ENCODE results near the gene PSG4.
"Not testable (repeated sequence)": the region's sequence is repeated elsewhere in the genome, so short reads cannot be mapped to it uniquely, and the experiment has no call there.

Gene PSG4

DNA sequence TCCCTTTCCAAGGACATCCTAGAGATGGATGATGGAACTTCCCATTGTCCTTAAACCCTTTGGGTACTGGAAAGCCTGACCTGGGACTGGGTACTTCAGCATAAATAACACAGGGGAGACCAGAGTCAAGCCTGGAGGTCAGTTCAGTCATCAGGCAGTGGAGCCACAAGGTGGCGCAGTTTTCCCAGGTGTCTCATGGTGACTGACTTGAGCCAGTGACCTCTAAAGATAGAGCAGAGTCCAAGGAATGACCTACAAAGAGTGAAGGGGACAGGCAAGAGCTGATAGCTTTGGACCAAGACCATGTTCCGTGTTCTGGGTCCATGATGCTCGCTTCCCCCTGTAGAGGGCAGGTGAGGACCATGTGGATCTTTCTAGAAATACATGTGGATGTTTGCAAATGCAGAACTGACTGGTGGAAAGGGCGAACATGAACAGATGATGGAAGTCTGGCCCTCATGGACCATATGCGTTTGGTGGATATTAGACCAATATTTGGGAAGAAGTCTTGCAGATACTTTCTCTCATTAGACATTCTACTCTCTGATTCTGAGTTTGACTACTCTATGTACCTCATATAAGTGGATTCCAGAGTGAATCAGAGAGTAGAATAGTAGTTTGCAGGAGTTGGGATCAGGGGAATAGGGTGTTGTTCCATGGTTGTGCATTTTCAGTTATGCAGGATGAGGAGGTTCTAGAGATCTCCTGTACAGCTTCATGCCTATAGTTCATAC, 6.6 kb downstream of the PSG4 start:
- not testable (repeated sequence) for DNase-seq (ENCODE audit: low read depth in 4 of 4, low spot score in 1 of 4)

DNA sequence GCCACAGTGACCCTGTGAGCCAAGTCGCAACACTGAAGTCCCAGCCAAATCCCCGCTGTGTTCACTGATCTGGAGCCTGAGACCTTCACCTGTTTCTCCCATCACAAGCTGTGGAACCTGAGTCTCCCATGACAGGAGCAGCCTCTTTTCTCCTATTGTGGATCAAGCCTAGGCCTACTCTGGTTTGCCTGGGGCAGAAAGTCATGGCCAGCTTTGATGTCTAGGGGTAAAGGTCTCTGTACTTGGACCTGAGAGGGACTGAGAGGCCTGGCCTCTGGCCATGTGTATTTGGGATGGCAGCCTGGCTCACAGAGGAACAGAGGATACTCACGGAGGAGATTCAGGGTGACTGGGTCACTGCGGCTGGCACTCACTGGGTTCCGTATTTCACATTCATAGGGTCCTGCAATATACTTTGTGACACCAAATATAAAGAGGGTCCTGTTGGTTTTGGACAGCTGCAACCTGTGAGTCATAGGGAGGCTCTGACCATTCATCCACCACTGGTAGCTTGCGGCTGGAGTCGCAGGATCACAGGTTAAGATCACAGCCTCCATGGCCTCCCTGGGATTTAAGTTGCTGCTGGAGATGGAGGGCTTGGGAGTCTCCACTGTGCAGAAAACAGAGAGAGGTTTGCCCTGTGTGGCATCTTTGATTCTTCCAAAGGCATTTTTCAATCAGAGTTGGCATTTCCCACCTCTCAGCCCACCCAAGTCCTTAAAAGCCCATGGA, 7.6 kb downstream of the PSG4 start:
- DNase-seq (ENCODE audit: low read depth in 4 of 4, low spot score in 1 of 4), result not testable (repeated sequence)

DNA sequence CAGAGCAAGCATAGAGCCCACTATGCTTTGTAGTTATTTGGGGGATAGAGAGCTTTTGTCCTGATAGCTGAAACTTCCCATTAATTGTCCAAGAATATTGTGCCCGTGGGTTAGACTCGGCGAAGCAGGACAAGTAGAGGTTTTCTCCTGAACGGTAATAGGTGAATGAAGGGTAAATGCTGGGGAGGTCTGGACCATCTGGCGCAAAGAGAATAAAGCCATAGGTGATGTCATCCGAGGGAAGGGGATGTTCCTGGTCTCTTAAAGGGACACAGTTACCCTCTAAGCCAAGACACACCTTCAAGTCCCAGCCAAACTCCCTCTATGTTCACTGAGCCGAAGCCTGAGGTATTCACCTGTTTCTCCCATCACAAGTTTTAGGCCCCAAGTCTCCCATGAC, 11.0 kb downstream of the PSG4 start:
- not testable (repeated sequence) for DNase-seq (ENCODE audit: low read depth in 4 of 4, low spot score in 1 of 4)

DNA sequence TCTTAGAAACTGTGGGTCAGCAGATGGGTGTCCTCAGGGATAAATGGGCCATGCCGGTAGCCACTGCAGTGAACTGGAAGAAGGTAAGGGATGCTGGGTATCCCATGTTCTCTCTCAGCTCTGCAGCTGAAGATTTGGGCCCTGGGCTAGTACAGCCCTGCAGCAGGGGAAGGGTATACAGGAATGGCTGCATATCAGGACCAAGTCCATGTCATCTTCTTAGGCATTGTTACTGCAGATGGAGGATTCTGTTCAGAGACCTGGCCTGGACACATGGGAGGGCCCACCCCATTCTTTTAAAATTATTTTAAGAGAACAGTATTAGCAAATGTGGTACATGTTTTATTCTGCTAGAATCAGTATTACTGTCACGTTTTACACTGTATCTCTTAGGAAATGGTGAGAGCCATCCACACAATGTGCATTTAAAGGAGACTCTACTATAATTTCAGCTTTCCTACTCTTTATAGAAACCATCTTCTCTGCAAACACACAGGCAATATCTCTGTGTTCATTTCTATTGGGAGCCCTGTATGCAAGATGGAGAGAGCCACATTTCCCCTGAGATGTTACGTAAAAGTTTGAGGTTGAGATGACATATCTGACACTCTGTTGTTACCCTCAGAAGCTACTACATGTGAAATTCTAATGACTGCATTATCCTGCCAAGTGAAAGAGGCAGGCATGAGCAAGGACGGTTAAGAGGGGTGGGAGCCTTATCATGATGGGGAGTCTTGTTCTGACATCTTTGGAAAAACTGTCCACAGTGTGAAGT, 12.9 kb downstream of the PSG4 start:
- DNase-seq (ENCODE audit: low read depth in 4 of 4, low spot score in 1 of 4), result not testable (repeated sequence)

DNA sequence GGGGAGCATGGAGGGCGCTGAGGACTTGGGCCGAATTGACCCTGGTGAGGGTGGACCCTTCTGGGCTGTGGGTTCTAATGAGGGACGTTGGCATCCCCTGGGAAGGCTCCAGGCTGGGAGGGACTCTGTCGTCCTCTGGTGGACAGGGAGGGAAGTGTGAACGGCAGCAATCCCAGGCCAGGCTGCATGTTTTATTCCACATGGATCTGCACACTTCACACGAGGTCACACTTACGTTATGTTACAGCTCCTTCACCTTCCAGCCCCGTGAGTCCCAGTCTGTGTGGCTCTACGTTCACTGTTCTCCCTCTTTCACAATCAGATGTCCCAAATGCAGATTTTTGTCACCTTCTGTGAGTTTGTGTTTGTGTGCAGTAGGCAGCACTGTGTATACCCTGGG, 17.3 kb downstream of the PSG4 start:
- DNase-seq (ENCODE audit: low read depth in 4 of 4, low spot score in 1 of 4), result not testable (repeated sequence)

DNA sequence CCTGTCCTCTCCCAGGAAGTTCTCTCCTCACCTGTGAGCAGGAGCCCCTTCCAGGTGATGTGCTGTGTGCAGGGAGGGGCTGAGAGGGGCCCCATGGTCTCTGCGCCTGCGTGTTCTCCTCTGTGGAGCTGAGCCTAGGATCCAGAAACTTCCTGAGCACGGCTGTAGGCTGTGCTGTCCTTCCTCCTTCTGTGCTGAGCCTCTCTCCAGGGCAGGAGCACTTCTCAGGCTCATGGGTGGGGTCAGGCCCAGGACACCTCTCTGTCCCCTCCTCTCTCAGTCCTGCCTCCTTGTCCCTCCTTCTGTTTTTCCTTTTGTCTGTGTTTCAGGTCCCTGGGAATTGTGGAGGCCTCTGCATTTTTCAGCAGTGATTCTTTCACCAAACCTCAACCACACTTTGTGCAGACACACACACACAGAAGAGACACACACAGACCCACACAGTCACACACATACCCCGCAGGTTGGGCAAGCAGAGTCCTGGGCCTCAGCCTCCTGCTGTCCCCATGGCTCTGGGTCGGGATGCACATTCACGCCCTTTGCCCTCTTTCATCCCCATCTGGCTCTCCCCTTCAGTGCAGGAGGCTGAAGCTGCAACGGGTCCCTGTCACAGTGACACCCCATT, 19.0 kb downstream of the PSG4 start, which contains the start of gene PSG5:
Gene PSG5, minus strand, starts transcription at position 226 of the 625 bp plus-strand sequence. Its CDS starts 131 bp downstream, at position 95.
- DNase-seq (ENCODE audit: low read depth in 4 of 4, low spot score in 1 of 4), result not testable (repeated sequence)

DNA sequence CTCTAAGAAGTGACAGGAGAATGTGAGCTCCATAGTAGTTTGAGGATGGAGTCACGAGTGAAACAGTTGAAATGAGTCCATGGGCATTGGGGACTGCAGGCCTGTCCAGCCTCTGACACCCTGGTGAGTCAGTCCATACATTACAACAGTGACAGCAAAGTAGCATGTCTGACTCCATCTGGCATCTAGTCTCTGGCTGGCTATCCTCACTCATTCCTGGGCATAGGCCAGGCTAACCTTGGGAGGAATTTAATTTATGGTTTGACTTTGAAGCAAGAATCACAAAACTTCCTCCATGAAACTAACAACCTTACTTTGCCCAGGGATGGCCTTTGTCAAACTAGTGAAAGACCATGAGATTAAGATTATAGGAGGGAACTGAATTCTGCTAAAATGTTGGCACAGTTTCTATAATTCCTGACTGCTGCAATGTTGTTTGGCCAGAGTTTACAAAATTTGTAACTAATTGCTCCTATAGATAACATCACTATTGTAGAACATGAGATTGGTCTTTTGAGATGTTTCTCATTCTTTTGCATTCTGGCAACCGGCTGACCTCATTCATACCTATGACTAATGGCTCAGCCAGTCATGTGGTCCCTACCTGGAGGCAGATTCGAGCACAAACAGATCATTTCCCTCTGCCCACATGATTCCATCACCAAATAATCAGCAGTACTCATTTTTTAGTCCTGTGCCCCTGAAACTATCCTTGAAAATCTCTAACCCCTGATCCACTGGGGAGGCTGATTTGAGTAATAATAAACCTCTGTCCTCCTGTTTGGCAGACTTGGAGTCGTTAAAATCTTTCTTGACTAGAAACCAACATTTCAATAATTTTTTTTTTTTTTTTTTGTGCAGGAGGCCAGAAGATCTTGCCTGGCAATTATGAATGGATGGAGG, 23.3 kb downstream of the PSG4 start:
- DNase-seq (ENCODE audit: low read depth in 4 of 4, low spot score in 1 of 4), result not testable (repeated sequence)

DNA sequence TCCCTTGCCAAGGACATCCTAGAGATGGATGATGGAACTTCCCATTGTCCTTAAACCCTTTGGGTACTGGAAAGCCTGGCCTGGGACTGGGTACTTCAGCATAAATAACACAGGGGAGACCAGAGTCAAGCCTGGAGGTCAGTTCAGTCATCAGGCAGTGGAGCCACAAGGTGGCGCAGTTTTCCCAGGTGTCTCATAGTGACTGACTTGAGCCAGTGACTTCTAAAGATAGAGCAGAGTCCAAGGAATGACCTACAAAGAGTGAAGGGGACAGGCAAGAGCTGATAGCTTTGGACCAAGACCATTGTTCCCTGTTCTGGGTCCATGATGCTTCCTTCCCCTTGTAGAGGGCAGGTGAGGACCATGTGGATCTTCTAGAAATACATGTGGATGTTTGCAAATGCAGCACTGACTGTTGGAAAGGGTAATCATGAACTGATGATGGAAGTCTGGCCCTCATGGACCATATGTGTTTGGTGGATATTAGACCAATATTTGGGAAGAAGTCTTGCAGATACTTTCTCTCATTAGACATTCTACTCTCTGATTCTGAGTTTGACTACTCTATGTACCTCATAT, 25.8 kb downstream of the PSG4 start:
- not testable (repeated sequence) for DNase-seq (ENCODE audit: low read depth in 4 of 4, low spot score in 1 of 4)

DNA sequence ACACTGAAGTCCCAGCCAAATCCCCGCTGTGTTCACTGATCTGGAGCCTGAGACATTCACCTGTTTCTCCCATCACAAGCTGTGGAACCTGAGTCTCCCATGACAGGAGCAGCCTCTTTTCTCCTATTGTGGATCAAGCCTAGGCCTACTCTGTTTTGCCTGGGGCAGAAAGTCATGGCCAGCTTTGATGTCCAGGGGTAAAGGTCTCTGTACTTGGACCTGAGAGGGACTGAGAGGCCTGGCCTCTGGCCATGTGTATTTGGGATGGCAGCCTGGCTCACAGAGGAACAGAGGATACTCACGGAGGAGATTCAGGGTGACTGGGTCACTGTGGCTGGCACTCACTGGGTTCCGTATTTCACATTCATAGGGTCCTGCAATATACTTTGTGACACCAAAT, 26.9 kb downstream of the PSG4 start:
- not testable (repeated sequence) for DNase-seq (ENCODE audit: low read depth in 4 of 4, low spot score in 1 of 4)

DNA sequence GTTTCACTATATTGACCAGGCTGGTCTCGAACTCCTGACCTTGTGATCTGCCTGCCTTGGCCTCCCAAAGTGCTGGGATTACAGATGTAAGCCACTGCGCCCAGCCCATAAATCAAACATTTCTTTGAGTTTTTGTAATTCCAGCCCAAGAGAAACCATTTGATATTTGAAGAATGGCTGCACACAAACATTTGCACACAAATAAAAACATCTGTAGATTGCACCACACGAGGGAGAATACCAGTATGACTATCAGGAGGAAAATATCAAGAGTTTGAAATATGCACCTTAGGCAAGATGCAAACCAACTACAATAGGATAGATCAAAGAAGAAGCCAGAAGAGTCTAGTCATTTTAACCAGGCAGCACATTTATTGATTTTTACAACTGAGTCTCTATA, 39.5 kb downstream of the PSG4 start:
- DNase-seq (ENCODE audit: low read depth in 4 of 4, low spot score in 1 of 4), result not testable (repeated sequence)

DNA sequence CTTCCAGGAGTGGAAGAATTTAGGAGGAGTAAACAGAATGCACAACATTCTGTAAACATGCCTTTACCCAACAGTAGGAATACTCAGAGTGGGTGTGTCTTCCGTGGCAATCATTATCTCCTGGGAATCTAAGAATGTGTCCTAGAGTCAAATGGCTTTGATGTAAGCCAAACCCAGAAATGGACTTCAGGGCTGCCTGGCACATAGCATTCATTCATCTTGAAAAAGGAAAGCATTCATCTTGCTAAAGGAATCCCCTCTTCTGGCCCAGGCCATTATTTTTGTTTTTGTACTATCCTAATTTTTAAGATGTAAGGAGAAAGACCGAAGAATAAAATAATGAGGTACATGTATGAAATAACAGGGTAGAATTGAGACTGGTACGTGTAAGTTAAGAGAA, 42.3 kb downstream of the PSG4 start:
- not testable (repeated sequence) for DNase-seq (ENCODE audit: low read depth in 4 of 4, low spot score in 1 of 4)

DNA sequence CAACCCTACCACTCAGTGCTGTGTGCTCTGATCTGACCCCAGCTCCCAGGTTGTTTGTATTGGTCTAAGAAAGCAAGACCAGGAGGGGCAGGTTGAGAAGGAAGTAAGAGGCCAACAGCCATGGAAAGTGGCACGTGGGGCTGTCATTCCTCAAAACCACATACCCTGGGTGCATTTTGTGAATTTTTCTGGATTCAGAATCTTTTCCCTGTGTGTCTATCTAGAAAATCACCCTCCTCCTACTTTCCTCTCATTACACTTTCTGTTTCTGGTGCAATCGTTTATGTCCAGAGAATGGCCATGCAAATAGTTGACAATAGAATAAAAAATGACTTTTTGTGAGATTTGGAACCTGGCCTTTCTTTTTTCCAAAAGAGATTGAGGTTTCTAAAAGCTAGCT, 43.2 kb downstream of the PSG4 start:
- DNase-seq (ENCODE audit: low read depth in 4 of 4, low spot score in 1 of 4), result not testable (repeated sequence)

DNA sequence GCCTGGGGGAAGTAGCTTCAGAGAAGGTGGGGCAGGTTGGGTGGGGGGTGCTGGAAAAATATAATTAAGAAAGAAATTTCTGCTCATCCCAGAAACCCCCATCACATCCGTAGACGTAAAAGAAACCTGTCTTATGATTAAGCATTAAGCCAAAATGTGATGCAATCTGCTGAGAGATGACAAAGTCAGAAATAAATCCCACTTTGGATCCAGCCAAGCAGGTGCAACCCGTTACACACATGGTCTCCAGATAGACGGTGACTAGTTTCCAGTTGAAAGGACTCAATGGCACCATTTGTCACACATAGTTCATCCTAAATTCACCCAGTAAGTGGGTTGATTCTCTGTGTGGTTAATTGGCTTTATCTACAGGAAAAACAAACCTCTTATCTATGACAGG, 53.2 kb downstream of the PSG4 start:
- no peak for DNase-seq (ENCODE audit: low read depth in 4 of 4, low spot score in 1 of 4)

DNA sequence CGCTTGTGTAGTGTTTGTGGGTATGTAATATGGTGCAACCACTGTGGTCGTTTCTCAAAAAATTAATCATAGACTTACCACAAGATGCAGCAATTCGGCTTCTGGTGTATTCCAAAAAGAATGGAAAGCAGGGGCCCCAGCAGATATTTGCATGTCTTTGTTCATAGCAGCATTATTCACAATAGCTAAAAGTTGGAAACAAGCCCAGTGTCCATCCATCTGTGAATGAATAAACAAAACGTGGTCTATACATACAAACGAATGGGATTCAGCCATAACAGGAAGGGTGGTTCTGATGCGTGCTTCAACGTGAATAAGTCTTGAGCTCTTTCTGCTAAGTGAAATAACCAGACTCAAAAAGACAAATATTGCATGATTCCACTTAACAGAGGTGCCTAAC, 55.6 kb downstream of the PSG4 start:
- DNase-seq (ENCODE audit: low read depth in 4 of 4, low spot score in 1 of 4), result not testable (repeated sequence)

DNA sequence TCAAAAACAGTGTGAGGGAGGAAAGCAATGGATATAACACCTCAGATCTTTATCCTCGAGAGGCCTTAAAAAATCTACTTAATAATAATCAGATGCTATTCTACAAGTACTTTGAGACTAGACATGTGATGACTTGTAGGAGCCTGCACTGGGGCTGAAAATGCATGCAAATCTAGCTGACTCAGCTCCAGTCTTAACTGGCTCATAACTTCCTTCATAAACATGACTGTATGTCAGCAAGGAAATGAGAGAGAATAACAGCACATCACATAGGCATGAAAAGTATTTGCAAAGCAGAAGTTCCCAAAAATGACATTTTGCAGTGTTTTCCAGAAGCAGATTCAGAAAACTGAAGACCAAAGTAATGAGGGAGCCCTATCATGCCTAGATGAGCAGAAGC, 57.2 kb downstream of the PSG4 start:
- DNase-seq (ENCODE audit: low read depth in 4 of 4, low spot score in 1 of 4), result no peak
